Hematopoietic multipotent progenitor cell treated with erythropoietin and hydrocortisone succinate and interleukin-3 and kit ligand, for 8 days (in vitro differentiated cells): ENCODE data around the gene PSMG4.

ENCODE experiments used
- DNase-seq: peaks from one replicate; pipeline ENCODE4 v3.0.0-alpha.2; 2015

Gene PSMG4

GRCh38 chr6:3312604-3313231 is 54.0 kb downstream of the PSMG4 start:
- no peak for DNase-seq

- no peak for DNase-seq
Observed at GRCh38 chr6:3314176-3314575, 55.4 kb downstream of the PSMG4 start.

DNA sequence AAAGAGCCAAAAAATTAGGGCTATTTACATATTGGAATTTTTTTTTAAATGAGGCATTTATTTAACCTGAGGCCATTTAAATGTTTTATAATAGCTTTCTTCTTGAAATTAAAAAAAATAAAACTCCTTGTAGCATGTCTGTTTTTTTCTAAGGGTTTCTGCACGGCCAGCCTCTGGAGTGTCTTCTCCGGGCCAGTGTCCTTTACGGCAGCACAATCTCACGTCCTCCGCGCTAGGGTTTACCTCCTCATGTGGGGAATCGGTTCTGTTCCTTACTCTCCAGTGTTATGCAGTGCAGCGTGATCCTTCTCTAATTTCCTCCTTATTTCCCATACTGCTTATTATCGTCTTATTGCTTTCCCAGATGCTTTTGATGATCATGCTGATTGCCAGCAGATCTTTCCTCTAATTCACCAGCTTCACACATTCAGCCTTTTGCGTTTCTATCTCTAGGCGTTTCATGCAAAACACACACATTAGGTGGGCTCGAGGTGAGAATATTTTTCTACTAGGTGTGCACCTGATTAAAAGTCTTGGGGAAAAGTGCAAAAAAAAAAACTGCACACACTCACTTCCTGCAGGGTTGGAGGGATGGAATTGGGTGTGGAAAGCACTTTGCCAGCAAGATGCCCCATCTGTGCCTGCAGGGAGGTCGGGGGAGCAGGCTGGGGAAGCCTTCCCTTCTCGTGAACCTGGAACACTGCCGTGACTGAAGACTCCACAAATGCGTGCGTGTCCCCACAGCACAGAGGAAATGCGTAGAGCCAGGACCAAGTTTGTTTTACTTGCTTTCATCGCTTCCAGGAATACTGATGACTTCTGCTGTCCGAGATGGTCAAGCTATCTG is 56.1 kb downstream of the PSMG4 start:
- no peak for DNase-seq

- no peak for DNase-seq
Observed at GRCh38 chr6:3315841-3316240, 57.1 kb downstream of the PSMG4 start.

DNA sequence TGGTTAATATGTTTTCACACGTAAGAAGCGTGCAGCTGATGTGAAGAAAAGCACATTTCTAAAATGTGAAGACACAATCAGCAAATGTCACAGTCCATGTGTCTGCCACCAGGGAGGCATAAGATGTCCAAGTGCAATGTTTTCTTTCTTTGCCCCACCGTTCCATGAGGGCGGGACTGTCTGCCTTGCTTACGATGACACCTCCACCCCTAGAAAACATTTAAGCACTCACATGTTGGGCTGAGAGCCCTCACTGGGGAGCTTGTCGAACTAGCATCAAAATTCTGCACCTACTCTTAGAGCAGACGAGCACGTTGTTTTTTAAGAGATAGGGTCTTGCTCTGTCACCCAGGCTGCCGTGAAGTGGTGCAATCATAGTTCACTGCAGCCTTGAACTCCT is 57.6 kb downstream of the PSMG4 start:
- no peak for DNase-seq

GRCh38 chr6:3316818-3317217 is 58.1 kb downstream of the PSMG4 start:
- no peak for DNase-seq
